Spleen (tissue), 7 donors: ENCODE results near the gene TMEM273.
"Not testable (repeated sequence)": the region's sequence is repeated elsewhere in the genome, so short reads cannot be mapped to it uniquely, and the experiment has no call there.

Experiments used
- POLR2A ChIP-seq, 3 donors: fragments of 450-650 bp; IDR thresholded peaks; one replicate each; pipeline ENCODE4 v1.5.1; 2017; ENCODE audit warnings: antibody characterized with exemption in 3 of 3, mild to moderate bottlenecking in 1 of 3
- POLR2AphosphoS5 ChIP-seq, 3 donors: sonication (generic); formaldehyde crosslinking; IDR thresholded peaks; one replicate each; pipeline ENCODE4 v1.5.1; 2017; ENCODE audit warnings: antibody characterized with exemption in 3 of 3
- TF ChIP-seq, protein P1 (sequence below), 11 experiments: fragments of 200-600 bp in 7 of 11; fragments of 450-650 bp in 4 of 11; sonication (generic) in 4 of 11; IDR thresholded peaks in 8 of 11; conservative IDR thresholded peaks in 3 of 11; 1 replicate in 7 of 11; 2 replicates in 4 of 11; pipeline versions ENCODE4 v1.4.0 to v1.8.0; 2016 to 2021; ENCODE audit warnings: antibody characterized with exemption in 11 of 11, inconsistent platforms in 4 of 11, mild to moderate bottlenecking in 1 of 11
- donor health status: DM: no; HTN: no; CAD: no; lungs with moderate emphysema.
- donor health status: DM: no; HTN: no; CAD: no.
- donor health status: DM: no; HTN: no; CAD: no.

DNA sequence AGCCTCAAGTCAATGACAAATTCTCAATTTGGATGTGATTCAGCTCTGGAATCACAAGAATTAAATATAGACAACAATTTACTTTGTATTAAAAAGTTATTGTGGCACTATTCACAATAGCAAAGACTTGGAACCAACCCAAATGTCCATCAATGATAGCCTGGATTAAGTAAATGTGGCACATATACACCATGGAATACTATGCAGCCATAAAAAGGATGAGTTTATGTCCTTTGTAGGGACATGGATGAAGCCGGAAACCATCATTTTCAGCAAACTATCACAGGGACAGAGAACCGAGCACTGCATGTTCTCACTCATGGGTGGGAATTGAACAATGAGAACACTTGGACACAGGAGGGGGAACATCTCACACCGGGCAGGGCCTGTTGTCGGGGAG lies 7.7 kb upstream of the TMEM273 start:
- not testable (repeated sequence) for TF ChIP-seq POLR2A, POLR2AphosphoS5 (IDR thresholded peaks at IDR 0.05)
- TF ChIP-seq, protein P1, sequence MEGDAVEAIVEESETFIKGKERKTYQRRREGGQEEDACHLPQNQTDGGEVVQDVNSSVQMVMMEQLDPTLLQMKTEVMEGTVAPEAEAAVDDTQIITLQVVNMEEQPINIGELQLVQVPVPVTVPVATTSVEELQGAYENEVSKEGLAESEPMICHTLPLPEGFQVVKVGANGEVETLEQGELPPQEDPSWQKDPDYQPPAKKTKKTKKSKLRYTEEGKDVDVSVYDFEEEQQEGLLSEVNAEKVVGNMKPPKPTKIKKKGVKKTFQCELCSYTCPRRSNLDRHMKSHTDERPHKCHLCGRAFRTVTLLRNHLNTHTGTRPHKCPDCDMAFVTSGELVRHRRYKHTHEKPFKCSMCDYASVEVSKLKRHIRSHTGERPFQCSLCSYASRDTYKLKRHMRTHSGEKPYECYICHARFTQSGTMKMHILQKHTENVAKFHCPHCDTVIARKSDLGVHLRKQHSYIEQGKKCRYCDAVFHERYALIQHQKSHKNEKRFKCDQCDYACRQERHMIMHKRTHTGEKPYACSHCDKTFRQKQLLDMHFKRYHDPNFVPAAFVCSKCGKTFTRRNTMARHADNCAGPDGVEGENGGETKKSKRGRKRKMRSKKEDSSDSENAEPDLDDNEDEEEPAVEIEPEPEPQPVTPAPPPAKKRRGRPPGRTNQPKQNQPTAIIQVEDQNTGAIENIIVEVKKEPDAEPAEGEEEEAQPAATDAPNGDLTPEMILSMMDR (IDR thresholded peaks at IDR 0.05 in 8 of 11, conservative IDR thresholded peaks at IDR 0.05 in 3 of 11), result not testable (repeated sequence)
